ENCODE measurements around the gene TEX54.

Gene TEX54

GRCh38 chr11:62811659-62812058 is 21.0 kb downstream of the TEX54 start:
- no peak for TF ChIP-seq GATA2 (IDR thresholded peaks at IDR 0.05; ENCODE audit: low read depth, low read length)
- TF ChIP-seq GATA3 (IDR thresholded peaks at IDR 0.05; ENCODE audit: low read depth, low read length), result no peak

GRCh38 chr11:62810748-62811147 is 21.9 kb downstream of the TEX54 start:
- TF ChIP-seq GATA3 (IDR thresholded peaks at IDR 0.05; ENCODE audit: low read depth, low read length) (no peak), GATA2 (IDR thresholded peaks at IDR 0.05; ENCODE audit: low read depth, low read length) (no peak)

GRCh38 chr11:62806611-62807121 is 26.0 kb downstream of the TEX54 start:
- no peak for TF ChIP-seq GATA2 (IDR thresholded peaks at IDR 0.05; ENCODE audit: low read depth, low read length)
- TF ChIP-seq GATA3 (IDR thresholded peaks at IDR 0.05; ENCODE audit: low read depth, low read length), result no peak

GRCh38 chr11:62805961-62806441 is 26.6 kb downstream of the TEX54 start:
- no peak for TF ChIP-seq GATA3 (IDR thresholded peaks at IDR 0.05; ENCODE audit: low read depth, low read length)
- TF ChIP-seq GATA2 (IDR thresholded peaks at IDR 0.05; ENCODE audit: low read depth, low read length), result no peak

- TF ChIP-seq GATA2 (IDR thresholded peaks at IDR 0.05; ENCODE audit: low read depth, low read length) (no peak), GATA3 (IDR thresholded peaks at IDR 0.05; ENCODE audit: low read depth, low read length) (no peak)
These were observed 27.4 kb downstream of the TEX54 start, which contains the start of gene NXF1 for GRCh38 chr11:62805076-62805892. Gene NXF1, minus strand, starts transcription at chr11:62805440. Its CDS starts 84 bp downstream, at chr11:62805356.

- no peak for TF ChIP-seq GATA3 (IDR thresholded peaks at IDR 0.05; ENCODE audit: low read depth, low read length)
These were observed 28.1 kb downstream of the TEX54 start for GRCh38 chr11:62804310-62805075.

- TF ChIP-seq GATA3 (IDR thresholded peaks at IDR 0.05; ENCODE audit: low read depth, low read length) (no peak), GATA2 (IDR thresholded peaks at IDR 0.05; ENCODE audit: low read depth, low read length) (no peak)
These were observed 31.6 kb downstream of the TEX54 start for GRCh38 chr11:62801071-62801470.

GRCh38 chr11:62799486-62799885 is 33.2 kb downstream of the TEX54 start:
- TF ChIP-seq GATA2 (IDR thresholded peaks at IDR 0.05; ENCODE audit: low read depth, low read length) (no peak), GATA3 (IDR thresholded peaks at IDR 0.05; ENCODE audit: low read depth, low read length) (no peak)

GRCh38 chr11:62796281-62796680 is 36.4 kb downstream of the TEX54 start:
- no peak for TF ChIP-seq GATA2 (IDR thresholded peaks at IDR 0.05; ENCODE audit: low read depth, low read length)
- TF ChIP-seq GATA3 (IDR thresholded peaks at IDR 0.05; ENCODE audit: low read depth, low read length), result no peak

GRCh38 chr11:62794201-62794775 is 38.4 kb downstream of the TEX54 start:
- TF ChIP-seq GATA2 (IDR thresholded peaks at IDR 0.05; ENCODE audit: low read depth, low read length) (no peak), GATA3 (IDR thresholded peaks at IDR 0.05; ENCODE audit: low read depth, low read length) (no peak)

- TF ChIP-seq GATA2 (IDR thresholded peaks at IDR 0.05; ENCODE audit: low read depth, low read length), result no peak
- TF ChIP-seq GATA3 (IDR thresholded peaks at IDR 0.05; ENCODE audit: low read depth, low read length), result no peak
These were observed 40.5 kb downstream of the TEX54 start for GRCh38 chr11:62792202-62792575.

- TF ChIP-seq GATA2 (IDR thresholded peaks at IDR 0.05; ENCODE audit: low read depth, low read length), result no peak
- TF ChIP-seq GATA3 (IDR thresholded peaks at IDR 0.05; ENCODE audit: low read depth, low read length), result no peak
These were observed 41.0 kb downstream of the TEX54 start, which contains the start of gene TMEM223 for GRCh38 chr11:62791501-62792201. Gene TMEM223, minus strand, starts transcription at chr11:62792006. Its CDS starts 12 bp downstream, at chr11:62791994.

GRCh38 chr11:62789576-62789975 is 43.1 kb downstream of the TEX54 start:
- TF ChIP-seq GATA3 (IDR thresholded peaks at IDR 0.05; ENCODE audit: low read depth, low read length), result no peak
- TF ChIP-seq GATA2 (IDR thresholded peaks at IDR 0.05; ENCODE audit: low read depth, low read length), result no peak
